GM18519 (cell line): ENCODE measurements around the gene MKLN1.

ENCODE experiments used
- ATAC-seq: cut with Tn5 transposase; IDR thresholded peaks from one replicate; pipeline ENCODE4 v1.9.1; 2021; ENCODE audit warnings: mild to moderate bottlenecking, moderate library complexity; ENCODE audit not compliant: unreplicated experiment, low FRiP score

Gene MKLN1

DNA sequence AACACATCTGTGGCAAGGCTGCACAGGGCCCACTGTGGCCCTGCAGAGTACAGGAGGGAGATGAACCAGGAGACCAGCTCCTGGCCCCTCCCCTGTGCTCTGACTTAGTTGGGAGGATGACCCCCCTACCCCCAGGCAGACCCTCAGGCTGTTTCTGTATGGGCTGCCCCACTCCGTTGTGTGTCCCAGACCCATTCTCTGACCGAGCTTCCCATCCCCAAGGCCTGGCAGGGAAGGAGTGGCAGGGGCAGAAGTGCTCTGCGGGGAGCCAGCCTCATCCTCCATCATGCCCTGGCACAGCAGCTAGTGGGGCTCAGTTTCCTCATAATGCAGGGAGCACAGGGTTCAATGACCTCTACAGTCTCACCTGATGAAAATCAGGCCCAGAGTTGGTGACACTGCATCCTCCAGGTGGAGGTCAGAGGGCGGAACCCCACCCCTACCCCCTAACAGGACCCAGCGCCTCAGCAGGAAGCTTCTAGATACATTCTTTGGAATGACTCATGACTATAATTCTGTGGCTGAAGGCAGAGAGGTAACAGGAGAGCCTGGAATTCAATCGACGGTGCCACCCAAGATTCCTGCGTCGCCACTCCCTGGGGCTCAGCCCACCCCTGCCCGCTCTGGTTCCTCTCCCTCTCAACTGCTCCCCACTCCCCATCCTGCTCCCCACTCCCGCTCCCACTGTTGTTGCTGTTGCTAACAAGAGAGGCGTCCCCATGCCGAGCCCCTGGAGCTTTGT lies 210.6 kb downstream of the MKLN1 start:
- ATAC-seq = no peak

DNA sequence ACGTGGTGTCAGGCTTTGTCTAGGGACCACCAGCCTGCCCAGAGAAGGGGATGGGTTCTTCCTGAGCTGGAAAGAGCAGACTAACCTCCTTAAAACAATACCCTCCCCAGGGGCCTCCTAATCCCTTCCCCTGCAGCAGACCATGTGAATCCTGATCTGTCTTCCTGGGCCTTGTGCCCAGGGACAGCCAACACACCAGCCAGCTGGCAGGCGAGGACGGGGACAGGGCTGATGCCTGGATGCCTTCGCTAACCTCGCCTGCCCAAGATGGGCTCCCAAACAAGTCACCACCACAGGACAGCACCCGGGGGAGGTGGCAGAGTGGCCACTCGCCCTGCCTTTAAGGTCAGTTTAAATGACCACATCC lies 211.1 kb downstream of the MKLN1 start:
- no peak for ATAC-seq

DNA sequence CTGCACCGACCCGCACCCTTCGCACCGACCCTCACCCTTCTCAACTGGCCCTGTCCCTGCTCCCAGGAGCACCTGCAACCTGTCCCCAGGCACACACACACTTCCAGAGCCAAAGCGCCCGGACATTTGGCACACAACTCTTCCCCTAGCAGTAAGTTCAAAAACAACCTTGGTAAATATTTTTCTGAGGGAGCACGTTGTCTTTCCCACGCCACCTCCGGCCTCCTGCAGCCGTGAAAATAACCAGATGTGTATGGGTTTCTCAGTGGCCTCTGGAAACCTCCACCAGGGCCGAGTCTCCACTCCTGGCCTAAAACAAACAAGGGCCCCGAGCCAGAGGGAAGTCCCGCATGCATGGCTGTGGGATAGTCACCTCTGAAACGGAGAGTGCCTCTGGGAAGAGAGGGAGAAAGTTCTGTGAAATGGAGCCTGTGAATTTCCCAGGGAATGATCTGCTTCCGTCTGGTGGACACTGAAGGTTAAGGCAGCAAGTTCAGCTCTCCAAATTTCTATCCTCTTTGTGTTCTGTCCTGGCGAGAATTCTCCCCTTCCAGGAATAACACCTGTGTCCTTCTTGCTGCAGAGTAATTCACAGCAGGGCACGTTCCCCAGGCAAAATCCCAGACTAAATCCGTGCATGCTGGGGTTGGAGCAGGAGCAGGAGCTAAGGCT lies 213.0 kb downstream of the MKLN1 start:
- ATAC-seq = no peak

- no peak for ATAC-seq
These were observed 215.6 kb downstream of the MKLN1 start for GRCh38 chr7:131543298-131543697.

DNA sequence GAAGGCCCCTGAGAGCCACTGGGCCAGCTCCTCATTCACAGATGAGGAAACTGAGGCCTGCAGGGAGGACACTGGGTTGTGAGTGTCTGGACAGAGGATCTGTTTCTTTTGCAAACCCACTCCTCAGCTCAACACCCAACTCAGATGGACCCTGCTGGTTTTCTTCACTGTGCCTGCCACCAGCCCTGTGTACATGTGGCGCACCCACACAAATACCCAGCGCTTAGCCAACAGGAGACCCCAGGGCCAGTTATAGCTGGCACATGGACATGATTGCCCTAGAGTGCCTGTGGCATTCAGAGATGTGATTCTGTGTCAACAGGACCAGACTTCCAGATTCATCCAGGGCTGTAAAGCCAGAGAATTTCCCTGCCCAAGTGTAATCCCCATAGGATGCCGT lies 216.3 kb downstream of the MKLN1 start:
- no peak for ATAC-seq

- ATAC-seq = no peak
These were observed 217.0 kb downstream of the MKLN1 start for GRCh38 chr7:131544449-131545301.

GRCh38 chr7:131546126-131546525 lies 218.4 kb downstream of the MKLN1 start:
- ATAC-seq = no peak
